HG03108 (cell line): ENCODE data around the gene CARD19.

Experiments used
- ATAC-seq: cut with Tn5 transposase; IDR thresholded peaks from one replicate; pipeline ENCODE4 v1.9.1; 2021; ENCODE audit warnings: moderate library complexity; ENCODE audit not compliant: unreplicated experiment

The CARD19 gene

DNA sequence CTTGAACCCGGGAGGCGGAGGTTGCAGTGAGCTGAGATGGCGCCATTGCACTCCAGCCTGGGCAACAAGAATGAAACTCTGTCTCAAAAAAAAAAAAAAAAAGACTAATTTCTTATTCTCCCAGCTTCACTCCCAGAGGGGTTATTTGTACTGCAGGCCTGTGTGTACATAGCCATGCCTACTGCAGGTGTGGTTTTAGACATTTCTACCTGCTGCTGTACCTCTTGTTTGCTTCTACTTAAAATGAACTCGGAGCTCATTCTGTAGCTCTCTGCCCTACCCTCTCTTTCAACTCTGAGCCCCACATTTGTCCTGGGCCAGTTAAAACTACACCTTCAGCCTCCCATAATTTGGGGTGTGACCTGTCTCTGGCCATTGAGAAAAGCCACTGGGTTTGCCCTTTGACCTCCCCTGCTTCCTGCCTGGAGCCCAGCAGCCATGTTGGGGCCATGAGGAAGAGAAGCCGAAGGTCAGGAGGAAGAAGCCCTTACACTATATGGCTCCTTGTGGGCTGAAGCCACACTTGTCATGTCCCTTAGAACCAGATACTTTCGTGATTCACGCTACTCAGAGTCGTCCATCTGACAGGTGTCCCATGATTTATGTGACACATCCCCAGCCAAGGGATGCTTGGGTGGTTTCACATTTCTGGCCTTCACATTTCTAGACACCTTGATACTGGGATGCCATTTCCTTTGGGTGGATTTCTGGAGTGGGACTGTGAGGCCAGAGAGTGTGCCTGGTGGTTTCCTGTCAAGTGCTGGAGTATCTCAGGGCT lies 9.4 kb upstream of the CARD19 start:
- ATAC-seq: no peak

DNA sequence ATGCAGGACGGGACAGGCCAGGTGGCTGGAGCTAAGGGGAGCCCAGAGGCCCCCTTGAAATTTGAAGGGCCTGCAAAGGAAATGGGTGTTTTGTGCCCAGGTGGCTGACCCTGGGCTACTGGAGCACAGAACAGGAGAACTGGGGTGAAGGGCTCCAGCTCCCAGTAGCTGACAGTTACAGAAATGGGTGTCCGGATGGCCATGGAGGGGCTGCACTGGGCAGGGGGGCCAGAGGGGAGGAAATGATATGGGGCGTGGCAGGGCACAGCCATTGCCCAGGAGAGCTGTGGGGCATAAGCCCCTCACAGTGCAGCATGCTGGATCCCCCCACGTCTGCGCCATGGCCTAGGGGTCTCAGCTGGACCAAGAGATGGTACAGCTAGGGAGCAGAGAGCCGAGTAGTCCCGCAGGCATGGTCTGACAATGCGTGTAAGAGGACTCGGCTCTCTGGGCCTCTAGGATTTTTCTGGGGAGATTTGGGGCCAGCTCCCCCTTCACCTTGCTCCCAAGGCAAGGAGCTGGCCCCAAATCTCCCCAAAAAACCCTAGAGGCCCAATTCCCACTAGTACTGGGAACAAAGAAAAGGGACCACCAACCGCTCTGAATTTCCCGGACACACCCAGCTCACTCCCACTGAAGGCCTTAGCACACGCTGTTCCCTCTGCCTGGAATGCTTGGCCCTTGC lies 7.9 kb upstream of the CARD19 start:
- ATAC-seq: no peak

DNA sequence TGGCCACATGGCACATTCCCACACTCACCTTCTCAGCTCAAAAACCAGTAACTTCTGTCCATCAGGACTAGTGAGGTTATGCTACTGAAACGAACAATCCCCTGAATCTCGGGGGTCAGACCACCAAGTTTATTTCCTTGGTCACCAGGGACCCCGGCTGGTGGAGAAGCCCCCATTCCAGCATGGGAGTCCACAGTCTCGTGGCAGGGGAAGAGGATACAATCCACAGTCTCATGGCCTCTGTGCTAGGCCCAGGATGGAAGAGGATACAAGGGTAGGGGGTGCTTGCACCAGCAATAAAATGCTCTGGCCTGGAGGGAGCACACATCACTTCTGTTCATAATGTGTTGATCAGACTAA lies 7.4 kb upstream of the CARD19 start:
- no peak for ATAC-seq

DNA sequence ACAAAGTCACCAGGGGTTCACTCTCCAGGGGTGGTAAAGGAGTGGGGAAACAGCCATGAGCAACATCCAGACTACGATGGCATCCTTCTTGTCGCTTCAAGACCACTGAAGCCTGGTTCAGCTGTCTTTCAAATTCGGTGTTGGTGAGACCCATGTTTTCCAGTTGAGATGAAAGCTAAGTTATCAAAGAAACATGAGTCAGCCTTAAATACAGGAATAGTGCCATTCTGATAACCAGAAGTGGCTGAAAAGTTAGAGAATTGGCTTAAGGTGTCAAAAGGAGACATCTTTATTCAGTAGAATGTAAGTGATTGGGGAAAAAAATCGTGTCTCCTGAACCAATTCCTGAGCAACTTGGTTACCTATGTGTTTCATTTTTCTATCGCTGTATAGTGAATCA lies 7.0 kb upstream of the CARD19 start:
- no peak for ATAC-seq

- ATAC-seq: no peak
Measured at GRCh38 chr9:93089481-93089991, 6.5 kb upstream of the CARD19 start.

DNA sequence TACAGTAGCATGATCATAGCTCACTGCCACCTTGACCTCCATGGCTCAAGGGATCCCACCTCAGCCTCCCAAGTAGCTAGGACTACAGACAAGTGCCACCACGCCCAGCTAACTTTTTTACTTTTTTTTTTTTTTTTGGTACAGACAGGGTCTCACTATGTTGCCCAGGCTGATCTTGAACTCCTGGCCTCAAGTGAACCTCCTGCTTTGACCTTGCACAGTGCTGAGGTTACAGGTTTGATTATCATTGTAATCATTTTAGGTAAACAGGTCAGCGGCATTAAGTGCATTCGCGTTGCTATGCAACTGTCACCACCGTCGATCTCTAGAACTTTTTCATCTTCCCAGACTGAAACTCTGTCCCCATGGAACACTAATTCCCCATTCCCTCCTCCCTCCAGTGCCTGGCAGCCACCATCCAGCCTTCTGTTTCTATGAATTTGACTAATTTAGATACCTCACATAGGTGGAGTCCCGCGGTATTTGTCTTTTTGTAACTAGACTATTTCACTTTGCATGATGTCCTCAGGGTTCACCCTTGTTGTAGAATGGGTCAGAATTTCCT lies 5.8 kb upstream of the CARD19 start:
- no peak for ATAC-seq

DNA sequence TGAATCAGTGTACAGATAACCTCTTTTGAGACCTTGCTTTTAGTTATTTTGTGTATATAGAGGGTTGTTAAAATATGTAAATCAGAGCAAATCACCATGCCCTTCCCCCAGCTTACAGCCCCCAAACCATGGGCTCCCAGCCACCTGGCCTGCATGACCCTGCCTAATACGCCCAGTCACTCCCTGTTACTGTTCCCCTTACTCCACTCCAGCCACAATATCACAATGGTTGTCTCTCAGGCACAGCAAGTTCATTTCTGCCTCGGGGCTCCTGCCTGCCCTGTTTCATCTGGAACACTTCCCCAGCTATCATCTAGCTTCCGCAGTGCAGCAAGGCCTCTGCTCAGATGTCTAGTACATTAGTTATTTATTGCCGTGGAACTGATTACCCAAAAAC lies 5.0 kb upstream of the CARD19 start:
- ATAC-seq: no peak

- no peak for ATAC-seq
Measured at GRCh38 chr9:93091453-93092081, 4.5 kb upstream of the CARD19 start.

DNA sequence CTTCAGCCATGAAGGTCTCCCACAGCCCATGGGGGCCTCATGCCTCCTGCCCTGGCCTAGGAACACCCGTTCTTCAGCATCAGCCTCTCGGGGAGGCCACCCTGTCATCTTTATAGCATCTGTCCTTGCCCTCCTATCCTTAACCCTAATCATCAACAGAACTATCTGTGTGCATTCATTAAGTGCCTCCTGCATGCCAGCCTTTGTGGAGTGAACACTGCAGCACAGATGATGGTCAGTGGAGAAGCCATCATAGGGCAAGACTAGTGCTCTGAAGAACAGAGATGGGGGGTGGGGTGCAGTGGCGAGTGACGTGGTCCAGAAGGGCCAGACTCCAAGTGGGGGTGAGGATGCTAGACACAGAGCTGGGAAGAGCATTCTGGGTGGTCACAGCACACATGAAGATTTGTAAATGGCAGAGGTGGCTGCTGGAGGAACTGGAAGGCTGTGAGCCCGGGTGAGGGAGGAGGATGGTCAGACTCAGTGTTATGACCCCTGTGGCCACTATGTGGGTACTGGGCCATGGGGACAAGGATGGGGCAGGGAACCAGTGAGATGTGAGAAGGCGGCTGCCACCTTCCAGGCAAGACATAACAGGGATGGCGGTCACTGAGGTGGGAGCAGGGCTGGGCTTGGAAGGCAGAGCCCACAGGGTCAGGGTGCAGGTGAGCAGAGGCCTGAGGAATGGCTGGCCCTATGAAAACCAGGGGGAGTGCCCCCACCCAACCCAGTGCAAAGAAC lies 3.6 kb upstream of the CARD19 start:
- ATAC-seq: no peak

DNA sequence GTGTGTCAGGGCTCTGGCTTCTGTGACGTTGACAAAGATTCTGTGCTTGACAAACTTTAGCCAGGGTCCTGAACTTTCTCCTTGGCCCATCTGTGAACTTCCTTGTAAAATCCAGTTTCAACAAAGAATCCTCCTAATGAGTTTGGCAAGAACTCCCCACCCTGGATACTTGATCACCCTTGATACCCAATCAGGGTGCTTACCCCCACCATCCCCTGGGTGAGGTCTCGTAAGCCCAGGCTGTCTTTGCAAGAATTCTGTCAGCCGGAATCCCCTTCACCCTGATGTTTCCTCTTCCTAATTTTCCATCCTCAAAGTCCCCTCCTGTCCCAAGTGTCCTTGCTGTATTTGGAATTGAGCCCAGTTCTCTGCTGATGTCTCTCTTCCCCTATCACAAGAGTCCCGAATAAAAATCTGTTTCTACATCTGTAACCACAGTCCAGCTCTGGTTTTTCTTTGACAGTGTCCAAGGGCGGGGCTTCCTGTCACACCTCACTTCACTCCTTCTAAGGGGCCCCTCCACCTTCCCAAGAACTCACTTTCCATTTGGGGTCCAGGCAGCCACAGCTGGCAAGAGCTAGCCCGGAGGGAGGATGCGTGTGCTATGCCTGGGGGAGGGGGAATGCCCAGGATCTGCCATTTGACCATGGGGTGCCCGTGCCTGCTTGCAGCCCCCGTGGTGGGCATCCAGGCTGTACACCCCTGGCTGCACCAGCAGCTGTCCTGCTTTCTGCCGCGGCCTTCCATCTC lies 2.7 kb upstream of the CARD19 start:
- ATAC-seq: no peak

GRCh38 chr9:93093877-93094657 lies 1.9 kb upstream of the CARD19 start:
- no peak for ATAC-seq

GRCh38 chr9:93094658-93095204 lies 1.3 kb upstream of the CARD19 start:
- ATAC-seq: no peak

DNA sequence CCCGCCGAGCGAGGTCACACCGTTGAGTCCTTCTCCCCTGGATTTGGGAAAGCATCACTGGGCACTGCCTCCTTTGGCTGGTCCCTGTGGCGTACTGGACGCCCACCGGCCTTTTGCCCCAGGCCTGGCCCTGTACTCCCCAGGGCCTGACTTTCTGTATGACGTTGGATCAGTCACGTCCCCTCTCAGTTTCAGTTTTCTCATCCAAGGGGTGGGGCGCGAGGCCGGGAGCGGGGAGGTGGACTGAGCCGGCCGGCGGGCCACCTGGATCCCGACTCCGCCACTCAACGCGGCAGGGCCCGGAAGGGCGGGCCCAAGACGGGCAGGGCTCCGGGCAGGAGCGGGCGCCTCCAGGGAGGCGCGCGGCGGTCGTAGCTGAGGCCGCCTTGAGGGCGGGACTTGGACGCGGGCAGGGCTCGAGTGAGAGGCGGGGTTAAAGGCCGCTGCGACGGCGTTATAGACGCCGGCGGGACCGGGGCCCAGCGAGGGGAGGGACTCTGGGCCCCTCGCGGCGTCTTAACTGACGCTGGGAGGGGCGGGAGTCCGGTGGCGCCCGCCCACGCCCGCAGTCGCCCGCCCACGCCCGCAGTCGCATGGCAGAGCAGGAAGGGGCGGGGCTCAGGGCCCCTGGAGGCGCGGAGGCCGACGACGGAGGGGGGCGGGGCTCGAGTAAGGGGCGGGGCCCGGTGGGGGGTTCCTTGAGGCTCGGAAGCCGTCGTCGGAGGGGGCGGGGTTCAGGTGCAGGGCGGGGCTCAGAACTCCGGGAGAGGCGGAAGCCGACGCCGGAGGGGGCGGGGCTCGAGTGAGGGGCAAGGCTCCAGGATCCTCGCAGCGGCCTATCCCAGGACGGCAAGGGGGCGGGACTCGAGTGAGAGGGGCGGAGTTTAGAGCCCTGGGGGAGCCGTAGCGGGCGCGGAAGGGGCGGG lies 549 bp upstream of the CARD19 start:
- peak; percentile 62 for ATAC-seq

DNA sequence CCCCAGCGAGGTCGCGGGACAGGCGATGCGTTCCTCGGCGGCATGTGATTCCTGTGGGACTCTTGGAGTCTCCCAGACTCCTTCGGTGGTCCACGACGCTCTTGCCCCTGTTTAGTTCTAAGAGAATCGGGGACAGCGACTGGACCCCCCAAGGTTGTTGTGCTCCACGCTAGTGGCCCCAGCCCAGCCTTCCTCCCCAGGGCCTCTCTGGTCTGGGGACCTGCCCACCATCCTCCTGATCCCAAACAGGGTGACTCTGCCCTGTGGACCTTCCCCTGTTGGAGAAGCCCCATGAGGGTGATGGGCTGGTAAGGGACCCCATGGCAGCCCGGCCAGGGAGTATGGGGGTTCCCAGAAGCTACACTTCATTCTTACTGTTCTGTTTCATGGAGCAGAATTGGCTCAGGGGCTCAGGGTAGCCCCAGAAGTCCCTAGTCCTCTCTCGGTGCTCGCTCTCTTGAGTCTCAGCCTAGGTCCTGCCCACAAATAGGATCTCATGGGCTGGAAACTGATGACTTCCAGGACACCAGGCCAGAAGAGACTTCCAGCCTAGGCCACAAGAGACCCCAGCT lies 880 bp downstream of the CARD19 start:
- ATAC-seq: no peak

GRCh38 chr9:93097511-93098201 lies 1.6 kb downstream of the CARD19 start:
- ATAC-seq: no peak

GRCh38 chr9:93098236-93098946 lies 2.4 kb downstream of the CARD19 start:
- no peak for ATAC-seq
